Peyer's patch (tissue), 4 donors: ENCODE measurements around the gene CAPN10.

ENCODE experiments used
- CTCF ChIP-seq, 6 experiments: fragments of 450-650 bp in 4 of 6; fragments of 200-600 bp in 2 of 6; sonication (generic) in 1 of 6; IDR thresholded peaks; one replicate each; pipeline ENCODE4 v1.5.1; 2017 to 2019; ENCODE audit warnings: antibody characterized with exemption in 6 of 6, mild to moderate bottlenecking in 3 of 6, moderate library complexity in 1 of 6
- POLR2A ChIP-seq, 2 donors: fragments of 450-650 bp; IDR thresholded peaks; one replicate each; pipeline ENCODE4 v1.5.1; 2017; ENCODE audit warnings: antibody characterized with exemption in 2 of 2, mild to moderate bottlenecking in 2 of 2, moderate library complexity in 2 of 2

- TF ChIP-seq CTCF (IDR thresholded peaks at IDR 0.05) (no peak), POLR2A (IDR thresholded peaks at IDR 0.05) (no peak)
Measured at GRCh38 chr2:240648155-240648649, 61.7 kb downstream of the CAPN10 start.
